ENCODE data around the gene UCK2. TPM values are rescaled to one million over a fixed set of nuclear protein-coding genes. Genes with fewer than 3 reads are reported as not detected.

The UCK2 gene
- total RNA-seq, 1 experiment from 2014 or later: 77.9 TPM

GRCh38 chr1:165837838-165838364 lies 10.5 kb downstream of the UCK2 start:
- Histone ChIP-seq H4K20me1 (ENCODE audit: control insufficient read depth, insufficient read depth, insufficient read length) (no peaks in the 10 kb centered on the region), H4K8ac (replicated peaks; ENCODE audit: insufficient read length, low read depth, low read length) (no peak overlapping the region), H3K4me2 (ENCODE audit: insufficient read depth, insufficient read length, low read length) (no peak overlapping the region), H3K23me2 (ENCODE audit: insufficient read length, low read depth, low read length, poor library complexity, severe bottlenecking) (no peaks in the 10 kb centered on the region), H2BK15ac (ENCODE audit: low read depth, low read length) (no peak overlapping the region), H4K5ac (ENCODE audit: insufficient read length, low read depth, low read length) (no peak overlapping the region), H3K9ac (ENCODE audit: extremely low read depth, insufficient read length, low read length) (no peak overlapping the region), H2BK120ac (ENCODE audit: low read depth, low read length, poor library complexity, severe bottlenecking) (no peak overlapping the region), H3K27ac (ENCODE audit: insufficient read length, low read depth, low read length) (no peak overlapping the region), H3K18ac (ENCODE audit: insufficient read length, low read depth, low read length) (no peak overlapping the region), H3K79me2 (ENCODE audit: insufficient read depth, low read length) (peaks cover 75% of the 10 kb centered on the region), H3K27me3 (ENCODE audit: insufficient read depth, low read length) (no peaks in the 10 kb centered on the region), H3K9me3 (ENCODE audit: control insufficient read depth, low read depth, low read length) (no peaks in the 10 kb centered on the region), H2AK5ac (ENCODE audit: insufficient read length, low read length) (no peak overlapping the region), H3K56ac (ENCODE audit: insufficient read length, low read depth, low read length) (no peak overlapping the region), H2BK20ac (ENCODE audit: low read depth, low read length, poor library complexity, severe bottlenecking) (no peak overlapping the region), H3K4ac (ENCODE audit: low read depth, low read length) (no peak overlapping the region), H3K14ac (ENCODE audit: insufficient read depth, low read length) (no peak overlapping the region), H3K23ac (ENCODE audit: insufficient read length, low read depth, low read length) (no peak overlapping the region), H2BK5ac (ENCODE audit: insufficient read length, low read length) (no peak overlapping the region), H3K79me1 (ENCODE audit: insufficient read depth, low read depth, low read length, poor library complexity, severe bottlenecking) (peaks cover 6% of the 10 kb centered on the region), H2BK12ac (ENCODE audit: insufficient read length, low read depth, low read length) (no peak overlapping the region), H4K91ac (ENCODE audit: insufficient read length, low read depth, low read length) (no peak overlapping the region), H2AFZ (ENCODE audit: low read length) (no peak overlapping the region), H3T11ph (ENCODE audit: low read length) (no peak overlapping the region), H3K4me1 (ENCODE audit: insufficient read depth, low read length) (peaks cover 16% of the 10 kb centered on the region; the same call in 1 of the 2 replicates)
- no peaks in the 10 kb centered on the region for H3K9me3 Mint-ChIP-seq
- no peak for TF ChIP-seq CTCF (conservative IDR thresholded peaks at IDR 0.05)
- DNase-seq: no peak
- H3K36me3 Mint-ChIP-seq (ENCODE audit: insufficient read depth in 1 of 3, low read depth in 3 of 3): peaks cover 0 to 12% (median 4%) of the 10 kb centered on the region in 3 experiments; a peak in 5 of 7 replicates
- whole genome bisulfite sequencing (ENCODE audit: extremely low coverage, insufficient read length, low lambda C conversion rate): no CpG with 5 or more reads among the region's 6 CpGs
- H3K27ac Mint-ChIP-seq: peak overlapping the region in 2 of 3 experiments; percentile 4 to 6; a peak in 3 of 7 replicates
- no peaks in the 10 kb centered on the region for H3K27me3 Mint-ChIP-seq (ENCODE audit: low read depth)
- 0 out of 5 replicates have a peak overlapping the region, but pooled peaks of 1 of the 2 experiments have one; percentile 1 for H3K4me3 Mint-ChIP-seq
- peaks cover 61 to 70% of the 10 kb centered on the region in 2 experiments for H3K4me1 Mint-ChIP-seq
